Hepatic stellate cell (primary cell): ENCODE results near the gene FRMD4A.

Source experiments
- DNase-seq: peaks from one replicate; pipeline ENCODE4 v3.0.0; 2011; ENCODE audit warnings: low spot score

FRMD4A gene

GRCh38 chr10:14293526-14293925 is 37.2 kb downstream of the FRMD4A start:
- DNase-seq, result no peak

GRCh38 chr10:14291296-14291695 is 39.4 kb downstream of the FRMD4A start:
- DNase-seq, result no peak

- no peak for DNase-seq
Observed at GRCh38 chr10:14285941-14286560, 44.7 kb downstream of the FRMD4A start.

GRCh38 chr10:14282276-14282675 is 48.4 kb downstream of the FRMD4A start:
- no peak for DNase-seq

- DNase-seq, result no peak
Observed at GRCh38 chr10:14278533-14278932, 52.2 kb downstream of the FRMD4A start.

GRCh38 chr10:14276210-14276609 is 54.5 kb downstream of the FRMD4A start:
- no peak for DNase-seq

- DNase-seq, result no peak
Observed at GRCh38 chr10:14271621-14272020, 59.1 kb downstream of the FRMD4A start.

- DNase-seq, result no peak
Observed at GRCh38 chr10:14270370-14270769, 60.4 kb downstream of the FRMD4A start.

GRCh38 chr10:14265709-14266108 is 65.0 kb downstream of the FRMD4A start:
- no peak for DNase-seq

GRCh38 chr10:14262836-14263425 is 67.8 kb downstream of the FRMD4A start:
- no peak for DNase-seq

- DNase-seq, result no peak
Observed at GRCh38 chr10:14261336-14261735, 69.4 kb downstream of the FRMD4A start.

- DNase-seq, result no peak
Observed at GRCh38 chr10:14259696-14260566, 70.8 kb downstream of the FRMD4A start.

- no peak for DNase-seq
Observed at GRCh38 chr10:14254368-14254767, 76.4 kb downstream of the FRMD4A start.

GRCh38 chr10:14253711-14254110 is 77.0 kb downstream of the FRMD4A start:
- DNase-seq, result no peak

GRCh38 chr10:14253079-14253478 is 77.6 kb downstream of the FRMD4A start:
- no peak for DNase-seq

- no peak for DNase-seq
Observed at GRCh38 chr10:14250496-14251076, 80.1 kb downstream of the FRMD4A start.

GRCh38 chr10:14247377-14248116 is 83.2 kb downstream of the FRMD4A start:
- no peak for DNase-seq

- DNase-seq, result no peak
Observed at GRCh38 chr10:14244801-14245211, 85.9 kb downstream of the FRMD4A start.

- DNase-seq, result no peak
Observed at GRCh38 chr10:14244147-14244546, 86.6 kb downstream of the FRMD4A start.

- no peak for DNase-seq
Observed at GRCh38 chr10:14243221-14243620, 87.5 kb downstream of the FRMD4A start.

GRCh38 chr10:14241196-14241595 is 89.5 kb downstream of the FRMD4A start:
- DNase-seq, result no peak
